Endothelial cell of umbilical vein (primary cell): ENCODE measurements around the gene EHMT1. TPM values are rescaled to one million over a fixed set of nuclear protein-coding genes. Genes with fewer than 3 reads are reported as not detected.

Experiments
- BruUV-seq: library from RNA; stranded (reverse); fragments of 400-500 nt; replicated peaks from 2 replicates; lab custom pipeline; 2021; lab: Mats Ljungman, UMichigan
- CTCF ChIA-PET: fragments of 300-600, 350-600 bp; sonication (Branson Sonifier 250); formaldehyde crosslinking; loops from one replicate; lab custom pipeline; 2021; ENCODE audit warnings: antibody characterized with exemption, inconsistent platforms; lab: Charles Lee
- POLR2A ChIA-PET: fragments of 300-600, 350-600 bp; sonication (Branson Sonifier 250); formaldehyde crosslinking; loops from one replicate; lab custom pipeline; 2021; ENCODE audit warnings: antibody characterized with exemption, inconsistent platforms; lab: Charles Lee
- DNase-seq: peaks from one replicate; pipeline ENCODE4 v3.0.0-alpha.2; 2011; ENCODE audit warnings: low read depth, low spot score
- FAIRE-seq: peaks from 2 replicates; lab custom pipeline; 2011; peaks lifted over from hg19 to GRCh38; lab: Jason Lieb, UNC
- H2AFZ ChIP-seq: 2 replicates; pipeline ENCODE4 v1.6.0; 2012; ENCODE audit warnings: low read depth, low read length, control low read depth, inconsistent platforms
- H3K27ac ChIP-seq: 2 replicates; pipeline ENCODE4 v1.5.1; 2011; ENCODE audit warnings: low read depth, mild to moderate bottlenecking, control low read depth, low read length, moderate library complexity; ENCODE audit not compliant: insufficient read depth
- H3K27me3 ChIP-seq, 2 experiments: 2 replicates each; pipeline versions ENCODE4 v1.6.0 to v1.6.1; 2011; ENCODE audit warnings: low read length in 2 of 2, mixed read lengths in 1 of 2; ENCODE audit not compliant: control insufficient read depth in 2 of 2, insufficient read depth in 2 of 2
- H3K36me3 ChIP-seq, 2 experiments: 2 replicates in 1 of 2; 3 replicates in 1 of 2; pipeline ENCODE4 v1.5.1; 2011; ENCODE audit warnings: low read length in 2 of 2, mild to moderate bottlenecking in 1 of 2, moderate library complexity in 1 of 2; ENCODE audit not compliant: control insufficient read depth in 2 of 2, insufficient read depth in 2 of 2; ENCODE audit errors: extremely low read depth in 1 of 2
- H3K4me1 ChIP-seq: 3 replicates; pipeline ENCODE4 v1.5.1; 2011; ENCODE audit warnings: mild to moderate bottlenecking, low read length; ENCODE audit not compliant: control insufficient read depth, insufficient read depth; ENCODE audit errors: extremely low read depth
- H3K4me2 ChIP-seq: 2 replicates; pipeline ENCODE4 v1.6.1; 2011; ENCODE audit warnings: low read length, control low read depth, mixed read lengths; ENCODE audit not compliant: insufficient read depth
- H3K4me3 ChIP-seq, 3 experiments: fragments of 200-600 bp in 1 of 3; sonication (generic), shearing (Covaris generic) in 1 of 3; replicated peaks in 1 of 3; 2 replicates each; pipeline ENCODE4 v1.5.1; 2011 to 2016; ENCODE audit warnings: control low read depth in 3 of 3, low read length in 3 of 3, mild to moderate bottlenecking in 2 of 3, inconsistent platforms in 1 of 3, low read depth in 1 of 3, moderate library complexity in 1 of 3; ENCODE audit not compliant: insufficient read depth in 1 of 3
- H3K79me2 ChIP-seq: 2 replicates; pipeline ENCODE4 v1.6.0; 2012; ENCODE audit warnings: low read length, inconsistent platforms; ENCODE audit not compliant: control insufficient read depth, insufficient read depth
- H3K9ac ChIP-seq: replicated peaks from 2 replicates; pipeline ENCODE3; 2011; ENCODE audit warnings: low read length, control low read depth; ENCODE audit not compliant: insufficient read depth; ENCODE audit errors: extremely low read depth
- H3K9me1 ChIP-seq: replicated peaks from 3 replicates; pipeline ENCODE4 v1.6.0; 2011; ENCODE audit warnings: mild to moderate bottlenecking, low read length; ENCODE audit not compliant: control insufficient read depth, insufficient read depth; ENCODE audit errors: extremely low read depth
- H3K9me3 ChIP-seq: replicated peaks from 2 replicates; pipeline ENCODE4 v1.5.1; 2012; ENCODE audit warnings: low read length, inconsistent platforms; ENCODE audit not compliant: control insufficient read depth, insufficient read depth
- H4K20me1 ChIP-seq: replicated peaks from 2 replicates; pipeline ENCODE3; 2011; ENCODE audit warnings: mild to moderate bottlenecking, low read length; ENCODE audit not compliant: control insufficient read depth, insufficient read depth; ENCODE audit errors: extremely low read depth
- EZH2 ChIP-seq: IDR thresholded peaks from 2 replicates; pipeline ENCODE4 v1.6.1; 2012; ENCODE audit warnings: borderline replicate concordance, low read depth, mild to moderate bottlenecking, moderate library complexity, low read length, inconsistent platforms; ENCODE audit not compliant: severe bottlenecking
- FOS ChIP-seq: IDR thresholded peaks from 2 replicates; pipeline ENCODE4 v1.6.1; 2011; ENCODE audit warnings: mild to moderate bottlenecking, low read length, moderate library complexity, borderline replicate concordance; ENCODE audit not compliant: insufficient read depth
- GATA2 ChIP-seq: IDR thresholded peaks from 2 replicates; pipeline ENCODE4 v1.7.0; 2011; ENCODE audit warnings: low read depth, mild to moderate bottlenecking, moderate library complexity, mixed read lengths, low read length; ENCODE audit not compliant: insufficient read length, insufficient read depth
- JUN ChIP-seq: IDR thresholded peaks from 2 replicates; pipeline ENCODE4 v1.6.1; 2011; ENCODE audit warnings: borderline replicate concordance, low read depth; ENCODE audit not compliant: insufficient read length, insufficient read depth
- MYC ChIP-seq: IDR thresholded peaks from one replicate; pipeline ENCODE4 v1.6.1; 2011; ENCODE audit warnings: mild to moderate bottlenecking, low read depth, low read length
- POLR2A ChIP-seq: IDR thresholded peaks from 2 replicates; pipeline ENCODE4 v1.6.1; 2012; ENCODE audit warnings: low read depth, mild to moderate bottlenecking, control low read depth, low read length
- POLR2AphosphoS5 ChIP-seq: IDR thresholded peaks from 2 replicates; pipeline ENCODE4 v1.6.1; 2012; ENCODE audit warnings: low read depth, mild to moderate bottlenecking, control low read depth, low read length, moderate library complexity; ENCODE audit not compliant: insufficient read depth
- dilution Hi-C: fragments of 300-500 bp; cut with MboI; formaldehyde crosslinking; loops from one replicate; pipeline ENCODE4 v1.15.0; 2019; ENCODE audit warnings: low sequenced_read_pairs; ENCODE audit not compliant: extremely low pct_ligation_motif_present
- intact Hi-C: fragments of 100-400 bp; cut with micrococcal nuclease; formaldehyde crosslinking; loops from one replicate; pipeline ENCODE4 v1.10.0; 2022
- polyA plus RNA-seq, 4 experiments: library from polyadenylated mRNA; depleted of rRNA in 3 of 4; stranded (reverse) in 3 of 4; unstranded in 1 of 4; fragments of >200 nt; gene quantifications; 2 replicates each; pipeline versions ENCODE4 v1.2.1 to v1.2.3, GENCODE V29; 2011 to 2012; ENCODE audit warnings: missing spikeins in 1 of 4
- total RNA-seq: library from RNA; stranded (reverse); gene quantifications from 2 replicates; pipeline ENCODE4 v1.2.3, GENCODE V29; 2021
- TF ChIP-seq, protein P1 (sequence below), 2 donors: IDR thresholded peaks; 1 replicate in 1 of 2; 2 replicates in 1 of 2; pipeline ENCODE4 v1.5.1; 2011; ENCODE audit warnings: low read length in 2 of 2, mild to moderate bottlenecking in 2 of 2, moderate library complexity in 2 of 2, control low read depth in 1 of 2, inconsistent platforms in 1 of 2, low read depth in 1 of 2; ENCODE audit not compliant: insufficient read depth in 1 of 2; ENCODE audit errors: extremely low read depth in 1 of 2
- TF ChIP-seq, protein P2 (sequence below): IDR thresholded peaks from 2 replicates; pipeline ENCODE4 v1.6.1; 2011; ENCODE audit not compliant: insufficient read depth, insufficient read length

EHMT1 gene
- total and polyA plus RNA-seq, 2 donors (not counting 3 experiments of a cell fraction or from before 2014, with no cell fraction given) = 48.2 to 104 TPM

DNA sequence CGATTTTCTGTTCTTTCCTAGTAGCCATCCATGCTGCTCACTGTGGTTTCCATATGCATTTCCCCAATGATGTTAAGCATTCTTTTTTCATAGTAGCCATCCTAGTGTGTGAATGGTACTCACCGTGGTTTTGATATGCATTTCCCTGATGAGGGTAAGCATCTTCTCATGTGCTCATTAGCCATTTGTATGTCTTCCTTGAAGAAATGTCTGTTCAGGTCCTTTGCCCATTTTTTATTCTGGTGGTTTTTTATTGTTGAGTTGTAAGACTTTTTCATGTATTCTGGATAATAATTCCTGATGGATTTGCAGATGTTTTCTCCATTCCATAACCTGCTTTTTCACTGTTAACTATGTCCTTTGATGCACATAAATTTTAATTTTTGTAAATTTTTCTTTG is 108.0 kb downstream of the EHMT1 start:
- DNase-seq = no peak
- H3K9ac ChIP-seq = no peak overlapping the region
- no peak for FAIRE-seq
- no peak overlapping the region for H3K27ac ChIP-seq
- no peak for TF ChIP-seq POLR2AphosphoS5
- TF ChIP-seq FOS = no peak
- TF ChIP-seq GATA2 = no peak
- TF ChIP-seq JUN = no peak
- TF ChIP-seq, protein P1, sequence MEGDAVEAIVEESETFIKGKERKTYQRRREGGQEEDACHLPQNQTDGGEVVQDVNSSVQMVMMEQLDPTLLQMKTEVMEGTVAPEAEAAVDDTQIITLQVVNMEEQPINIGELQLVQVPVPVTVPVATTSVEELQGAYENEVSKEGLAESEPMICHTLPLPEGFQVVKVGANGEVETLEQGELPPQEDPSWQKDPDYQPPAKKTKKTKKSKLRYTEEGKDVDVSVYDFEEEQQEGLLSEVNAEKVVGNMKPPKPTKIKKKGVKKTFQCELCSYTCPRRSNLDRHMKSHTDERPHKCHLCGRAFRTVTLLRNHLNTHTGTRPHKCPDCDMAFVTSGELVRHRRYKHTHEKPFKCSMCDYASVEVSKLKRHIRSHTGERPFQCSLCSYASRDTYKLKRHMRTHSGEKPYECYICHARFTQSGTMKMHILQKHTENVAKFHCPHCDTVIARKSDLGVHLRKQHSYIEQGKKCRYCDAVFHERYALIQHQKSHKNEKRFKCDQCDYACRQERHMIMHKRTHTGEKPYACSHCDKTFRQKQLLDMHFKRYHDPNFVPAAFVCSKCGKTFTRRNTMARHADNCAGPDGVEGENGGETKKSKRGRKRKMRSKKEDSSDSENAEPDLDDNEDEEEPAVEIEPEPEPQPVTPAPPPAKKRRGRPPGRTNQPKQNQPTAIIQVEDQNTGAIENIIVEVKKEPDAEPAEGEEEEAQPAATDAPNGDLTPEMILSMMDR (IDR thresholded peaks at IDR 0.05; ENCODE audit: extremely low read depth in 1 of 2, insufficient read depth in 1 of 2, low read depth in 1 of 2, low read length in 2 of 2) = no peak
- TF ChIP-seq POLR2A = no peak
- no peak for TF ChIP-seq EZH2
- TF ChIP-seq MYC = no peak
- TF ChIP-seq, protein P2, sequence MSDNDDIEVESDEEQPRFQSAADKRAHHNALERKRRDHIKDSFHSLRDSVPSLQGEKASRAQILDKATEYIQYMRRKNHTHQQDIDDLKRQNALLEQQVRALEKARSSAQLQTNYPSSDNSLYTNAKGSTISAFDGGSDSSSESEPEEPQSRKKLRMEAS = no peak
- no peaks in the 10 kb centered on the region for H3K9me3 ChIP-seq
- H3K4me3 ChIP-seq = no peak overlapping the region
- no peaks in the 10 kb centered on the region for H4K20me1 ChIP-seq
- H3K27me3 ChIP-seq = no peaks in the 10 kb centered on the region
- intact Hi-C loops = no loop called here
- dilution Hi-C loops = no loop called here
- ChIA-PET CTCF (no interaction called here), POLR2A (no interaction called here)
- H3K9me1 ChIP-seq = no peaks in the 10 kb centered on the region
- BruUV-seq = no TSS peak
- no peaks in the 10 kb centered on the region for H3K4me1 ChIP-seq
- H3K79me2 ChIP-seq = peaks cover 50% of the 10 kb centered on the region
- H3K4me2 ChIP-seq = no peak overlapping the region
- no peak overlapping the region for H2AFZ ChIP-seq
- H3K36me3 ChIP-seq = peaks cover 0 to 12% of the 10 kb centered on the region in 2 experiments
